KG1 (cell line): ENCODE results near the gene LRCOL1.

Experiments
- DNase-seq: peaks from one replicate; lab custom pipeline; 2025; lab: John Stamatoyannopoulos, UW

LRCOL1 gene

DNA sequence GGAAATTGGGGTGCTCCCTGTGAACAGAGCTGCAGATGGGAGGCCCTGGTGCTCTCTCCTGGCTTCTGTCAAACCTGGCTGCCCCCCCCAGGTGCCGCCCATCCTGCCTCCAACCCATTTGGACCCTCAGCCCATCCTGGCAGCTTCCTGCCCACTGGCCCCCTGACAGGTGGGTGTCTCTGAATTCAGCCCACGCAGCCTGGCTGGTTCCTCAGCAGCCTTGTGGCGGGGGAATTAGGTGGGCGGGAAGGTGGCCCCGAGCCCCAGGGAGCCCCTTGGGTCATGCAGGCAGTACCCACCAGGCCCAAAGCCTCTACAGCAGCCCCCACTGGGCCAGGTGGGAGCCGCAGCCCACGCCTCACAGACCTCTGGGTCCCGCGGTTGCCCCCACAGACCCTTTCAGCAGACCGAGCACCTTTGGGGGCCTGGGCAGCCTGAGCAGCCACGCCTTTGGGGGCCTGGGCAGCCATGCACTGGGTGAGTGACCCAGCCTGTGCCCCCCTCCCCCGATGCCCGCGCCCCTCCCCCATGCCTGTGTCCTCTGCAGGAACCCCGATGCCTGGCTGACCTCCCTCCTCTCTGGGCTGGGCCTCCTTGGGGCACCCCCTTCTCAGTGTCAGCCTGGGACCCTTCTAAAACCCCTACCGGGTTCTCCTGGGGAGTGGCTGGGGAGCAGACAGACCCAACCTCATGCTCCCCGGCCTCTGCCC lies 28.9 kb downstream of the LRCOL1 start:
- DNase-seq, result no peak

- DNase-seq, result no peak
Observed at GRCh38 chr12:132580701-132581292, 29.6 kb downstream of the LRCOL1 start.

DNA sequence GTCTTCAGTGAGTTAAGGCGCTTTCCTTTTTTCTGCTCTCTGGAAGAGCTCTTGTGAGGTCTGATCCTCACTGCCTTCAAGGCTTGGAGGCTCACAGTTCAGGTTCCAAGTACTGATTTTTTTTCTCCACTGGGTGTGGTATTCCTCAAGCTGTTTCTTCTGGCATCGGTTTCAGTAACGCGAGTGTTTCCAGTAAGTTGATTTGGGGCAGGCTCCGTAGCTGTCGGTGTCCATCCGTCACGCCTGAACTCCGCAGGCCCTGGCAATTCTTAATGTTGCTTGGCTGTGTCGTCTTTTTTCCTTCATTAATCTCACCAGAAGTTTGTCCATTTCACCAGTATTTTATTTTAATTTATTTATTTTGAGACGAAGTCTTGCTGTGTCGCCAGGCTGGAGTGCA lies 30.6 kb downstream of the LRCOL1 start:
- no peak for DNase-seq

DNA sequence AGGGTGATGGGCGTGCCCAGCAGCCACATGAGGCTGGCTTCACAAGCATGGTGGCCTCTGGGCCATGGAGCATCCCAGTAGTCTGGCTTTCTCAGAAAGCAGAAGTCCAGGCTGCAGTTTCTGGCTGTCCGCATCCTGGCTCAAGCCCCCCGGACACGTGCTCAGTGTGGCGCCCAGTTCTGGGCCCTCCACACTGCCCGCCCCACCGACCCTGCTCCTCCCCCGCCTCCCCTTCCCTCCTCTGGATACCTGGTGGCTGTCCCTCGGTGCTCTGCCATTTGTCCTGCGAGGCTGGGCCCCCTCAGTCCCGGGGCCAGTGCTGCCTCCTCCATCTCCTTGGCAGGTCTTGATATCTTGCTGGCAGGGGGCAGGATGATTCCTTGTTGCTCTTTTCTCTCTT lies 31.6 kb downstream of the LRCOL1 start:
- DNase-seq, result no peak

DNA sequence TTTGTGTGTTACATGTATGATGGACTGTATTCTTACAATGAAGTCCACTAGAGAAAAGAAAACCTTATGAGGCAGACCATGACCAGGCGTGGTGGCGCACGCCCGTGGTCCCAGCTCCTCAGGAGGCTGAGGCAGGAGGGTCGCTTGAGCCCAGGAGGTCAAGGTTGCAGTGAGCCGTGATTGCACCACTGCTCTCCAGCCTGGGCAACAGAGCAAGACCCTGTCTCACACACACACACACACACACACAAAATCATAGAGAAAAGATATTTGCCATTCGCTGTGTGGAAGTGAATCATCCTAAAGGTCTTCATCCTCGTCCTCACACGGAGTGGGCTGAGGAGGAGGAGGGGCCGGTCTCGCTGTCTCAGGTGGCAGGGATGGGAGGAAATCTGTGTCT lies 32.3 kb downstream of the LRCOL1 start:
- DNase-seq, result no peak

GRCh38 chr12:132577191-132577920 lies 33.0 kb downstream of the LRCOL1 start:
- DNase-seq, result no peak

GRCh38 chr12:132576701-132577100 lies 33.7 kb downstream of the LRCOL1 start:
- no peak for DNase-seq

DNA sequence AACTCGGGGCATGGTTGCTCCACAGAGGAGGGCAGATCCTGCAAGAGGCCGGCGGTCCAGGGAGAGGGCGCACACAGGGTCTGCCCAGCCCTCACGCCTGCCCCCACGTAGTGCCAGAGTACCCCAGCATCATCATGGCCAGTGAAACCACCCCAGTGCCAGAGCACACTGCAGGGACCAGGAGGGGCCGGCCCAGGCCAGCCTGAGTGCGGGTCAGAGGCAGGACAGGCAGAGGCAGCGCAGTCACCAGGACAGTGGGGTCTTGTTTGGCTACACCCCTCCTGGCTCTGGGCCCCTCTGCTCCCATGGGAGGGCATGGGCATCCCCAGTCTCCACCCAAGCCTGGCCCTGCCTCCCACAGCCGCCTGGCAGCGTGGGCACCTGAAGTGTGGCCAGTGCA lies 34.7 kb downstream of the LRCOL1 start:
- no peak for DNase-seq

DNA sequence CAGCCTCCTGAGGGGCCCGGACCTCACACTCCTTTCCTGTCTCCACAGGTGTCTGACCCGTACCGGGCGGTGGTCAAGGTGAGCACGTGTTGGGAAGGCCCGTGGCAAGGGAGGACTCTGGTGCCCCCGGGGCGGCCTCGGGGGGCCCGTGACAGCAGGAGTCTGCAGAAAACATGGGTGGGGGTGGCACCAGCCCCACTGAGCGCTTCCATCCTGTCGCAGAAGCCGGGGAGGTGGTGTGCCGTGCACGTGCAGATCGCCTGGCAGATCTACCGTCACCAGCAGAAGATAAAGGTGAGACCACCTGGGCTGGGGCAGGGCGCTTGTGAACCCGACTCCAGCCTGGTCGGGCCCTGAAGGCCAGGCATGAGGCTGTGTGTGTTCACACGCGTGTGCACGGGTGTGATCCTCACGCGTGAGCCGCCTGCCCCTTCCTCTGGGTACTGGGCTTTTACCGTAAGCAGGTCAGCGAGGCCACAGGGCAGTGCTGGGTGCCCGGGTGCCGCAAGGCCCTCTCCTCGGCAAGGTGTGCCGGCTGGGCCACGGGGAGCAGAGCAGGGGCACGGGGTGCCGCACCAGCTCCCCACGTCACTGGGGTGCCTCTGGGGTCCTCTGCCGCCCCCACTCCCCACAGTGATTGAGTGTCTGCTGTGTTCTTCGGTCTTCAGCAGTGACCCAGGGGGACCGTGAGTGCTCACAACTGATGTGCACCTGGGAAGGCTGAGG lies 35.9 kb downstream of the LRCOL1 start:
- DNase-seq, result no peak

GRCh38 chr12:132572801-132573760 lies 37.3 kb downstream of the LRCOL1 start:
- no peak for DNase-seq

- DNase-seq, result no peak
Observed at GRCh38 chr12:132572106-132572505, 38.3 kb downstream of the LRCOL1 start.

DNA sequence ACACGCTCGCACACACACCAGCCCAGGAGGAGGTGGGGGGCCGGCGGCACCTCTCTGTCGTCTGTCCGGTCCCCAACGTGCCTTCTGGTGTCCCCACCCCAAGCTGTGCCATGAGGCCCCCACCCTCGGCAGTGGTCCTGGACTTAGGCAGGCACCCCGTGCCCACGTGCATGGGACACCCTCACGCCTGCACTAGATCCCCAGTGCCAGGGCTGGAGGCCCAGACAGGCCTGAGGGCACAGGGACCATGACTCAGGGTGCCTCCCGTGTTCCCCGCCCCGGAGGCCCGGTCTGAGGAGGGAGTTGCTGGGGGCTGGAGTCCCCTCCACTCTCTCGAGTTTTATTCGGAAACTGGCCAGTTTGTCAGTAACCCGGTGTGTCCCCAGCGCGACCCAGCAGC lies 38.8 kb downstream of the LRCOL1 start:
- DNase-seq, result no peak

- no peak for DNase-seq
Observed at GRCh38 chr12:132571051-132571450, 39.3 kb downstream of the LRCOL1 start.

DNA sequence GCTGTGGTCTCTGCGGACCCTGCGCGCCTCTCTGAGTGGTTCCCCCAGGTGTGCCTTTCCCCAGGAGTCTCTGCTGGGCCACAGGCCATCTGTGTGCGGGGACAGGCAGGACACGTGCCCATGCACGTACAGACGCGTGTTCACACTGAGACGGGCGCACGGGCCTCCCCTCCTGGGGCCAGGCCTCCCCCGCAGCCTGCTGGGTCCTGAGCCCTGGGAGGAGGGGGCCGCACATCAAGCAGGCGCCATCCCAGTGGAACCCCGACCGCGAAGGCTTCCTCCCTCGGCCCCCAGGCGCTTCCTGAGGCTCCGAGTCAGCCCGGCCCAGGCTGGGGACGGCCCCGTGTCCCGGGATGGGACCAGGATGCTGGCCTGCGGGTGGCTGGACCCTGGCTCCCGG lies 39.7 kb downstream of the LRCOL1 start:
- no peak for DNase-seq

DNA sequence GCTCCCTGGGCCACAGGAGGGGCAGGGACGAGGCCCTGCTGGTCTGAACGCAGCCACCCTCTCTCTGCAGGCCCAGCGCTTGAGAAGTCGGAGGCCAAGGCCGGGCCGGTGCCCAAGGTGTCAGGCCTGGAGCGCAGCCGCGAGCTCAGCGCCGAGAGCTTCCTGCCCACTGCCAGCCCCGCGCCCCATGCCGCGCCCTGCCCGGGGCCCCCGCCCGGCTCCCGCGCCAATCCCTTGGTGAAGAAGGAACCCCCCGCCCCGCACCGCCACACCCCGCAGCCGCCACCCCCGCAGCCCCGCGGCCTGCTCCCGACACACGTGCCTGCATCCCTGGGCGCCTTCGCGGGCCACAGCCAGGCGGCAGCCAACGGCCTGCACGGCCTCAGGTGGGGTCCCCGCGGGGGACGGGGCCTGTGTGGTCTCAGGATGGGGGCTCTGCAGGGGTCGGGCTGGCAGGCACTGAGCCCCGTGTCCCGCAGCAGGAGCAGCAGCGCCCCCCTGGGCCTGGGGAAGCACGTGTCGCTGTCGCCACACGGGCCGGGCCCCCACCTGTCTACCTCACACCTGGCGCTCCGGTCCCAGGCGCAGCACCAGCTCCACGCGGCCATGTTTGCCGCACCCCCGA lies 40.4 kb downstream of the LRCOL1 start:
- no peak for DNase-seq

GRCh38 chr12:132568826-132569480 lies 41.4 kb downstream of the LRCOL1 start:
- DNase-seq, result no peak

DNA sequence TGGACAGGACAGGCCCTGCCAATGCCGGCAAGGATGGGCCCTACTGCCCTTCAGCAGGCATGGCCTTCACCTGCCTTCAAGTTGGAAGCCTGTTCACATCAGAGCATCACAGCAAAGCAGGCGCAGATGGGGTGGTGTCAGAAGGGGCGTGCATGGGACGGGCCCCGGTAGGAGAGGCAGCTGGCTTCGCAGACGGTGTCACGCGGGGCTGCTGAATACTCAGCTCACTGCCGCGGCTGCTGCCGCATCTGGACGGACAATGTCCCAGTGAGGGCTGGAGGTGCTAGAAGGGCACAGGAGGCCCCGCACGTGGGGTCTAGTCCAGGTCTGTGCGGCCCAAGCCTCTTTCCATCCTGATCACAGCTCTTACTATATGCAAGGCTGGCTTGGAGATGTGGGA lies 42.1 kb downstream of the LRCOL1 start:
- no peak for DNase-seq

GRCh38 chr12:132566516-132567131 lies 43.8 kb downstream of the LRCOL1 start:
- DNase-seq, result no peak

GRCh38 chr12:132565365-132565764 lies 45.0 kb downstream of the LRCOL1 start:
- no peak for DNase-seq

DNA sequence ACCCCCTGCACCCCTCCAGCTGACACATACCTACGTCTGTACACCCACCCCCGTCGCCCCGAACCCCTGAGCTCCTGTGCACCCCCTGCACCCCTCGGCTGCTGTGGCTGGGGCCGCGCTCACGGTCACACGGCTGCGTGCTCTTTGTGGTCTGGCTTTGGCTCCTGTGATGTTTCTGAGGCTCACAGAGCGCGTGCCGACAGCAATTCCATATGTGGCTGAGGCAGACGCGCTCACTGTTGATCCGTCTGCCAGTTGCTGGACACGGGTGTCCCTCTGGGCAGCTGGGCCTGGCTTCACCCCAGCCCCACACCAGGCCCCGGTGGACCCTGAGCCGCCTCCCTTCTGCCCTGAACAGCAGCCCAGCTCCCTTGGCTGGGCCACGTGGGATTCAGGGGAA lies 46.5 kb downstream of the LRCOL1 start:
- DNase-seq, result no peak
